Measurements from ENCODE around the gene TNFSF4.
A peak's percentile ranks its signal among the peaks of the same experiment; 100 is the strongest.
"Not testable (repeated sequence)": the region's sequence is repeated elsewhere in the genome, so short reads cannot be mapped to it uniquely, and the experiment has no call there.

Gene TNFSF4

GRCh38 chr1:173161510-173162221 is 45.5 kb downstream of the TNFSF4 start:
- peak; percentile 26 to 52 for DNase-seq

GRCh38 chr1:173153964-173154363 is 53.2 kb downstream of the TNFSF4 start:
- not testable (repeated sequence) for DNase-seq

- DNase-seq, result no peak
Measured at GRCh38 chr1:173153503-173153902, 53.6 kb downstream of the TNFSF4 start.

- no peak for DNase-seq
Measured at GRCh38 chr1:173152598-173152997, 54.5 kb downstream of the TNFSF4 start.

GRCh38 chr1:173150795-173151194 is 56.3 kb downstream of the TNFSF4 start:
- DNase-seq, result no peak

GRCh38 chr1:173149887-173150286 is 57.2 kb downstream of the TNFSF4 start:
- no peak for DNase-seq

GRCh38 chr1:173148971-173149370 is 58.2 kb downstream of the TNFSF4 start:
- no peak for DNase-seq

GRCh38 chr1:173148545-173148944 is 58.6 kb downstream of the TNFSF4 start:
- DNase-seq, result no peak

GRCh38 chr1:173140733-173141132 is 66.4 kb downstream of the TNFSF4 start:
- no peak for DNase-seq

- no peak for DNase-seq
Measured at GRCh38 chr1:173139706-173140105, 67.4 kb downstream of the TNFSF4 start.

GRCh38 chr1:173137107-173137706 is 69.9 kb downstream of the TNFSF4 start:
- no peak for DNase-seq

GRCh38 chr1:173134800-173135199 is 72.3 kb downstream of the TNFSF4 start:
- no peak for DNase-seq

GRCh38 chr1:173134029-173134428 is 73.1 kb downstream of the TNFSF4 start:
- no peak for DNase-seq
